IMR-90 (cell line): Measurements from ENCODE around the gene DVL2. TPM values are rescaled to one million over a fixed set of nuclear protein-coding genes. Genes with fewer than 3 reads are reported as not detected.

ENCODE experiments used
- ATAC-seq: fragments of 200-7000 bp; cut with Tn5 transposase; 2 replicates; pipeline ENCODE4 v1.9.1; 2020; ENCODE audit warnings: low read depth, mild to moderate bottlenecking, moderate library complexity
- BruUV-seq: library from RNA; stranded (reverse); fragments of 400-500 nt; replicated peaks from 2 replicates; lab custom pipeline; 2021; lab: Mats Ljungman, UMichigan
- CTCF ChIA-PET: fragments of 300-600 bp; formaldehyde crosslinking; extraction: SDS; loops from one replicate; lab custom pipeline; 2021; ENCODE audit warnings: antibody characterized with exemption; lab: Yijun Ruan, JAX
- POLR2A ChIA-PET: fragments of 300-600 bp; sonication (Branson Sonifier 250); formaldehyde crosslinking; loops from one replicate; lab custom pipeline; 2022; ENCODE audit warnings: antibody characterized with exemption; ENCODE audit not compliant: unreplicated experiment; lab: Charles Lee
- DNase-seq: peaks from one replicate; pipeline ENCODE4 v3.0.0; 2013
- H2AFZ ChIP-seq: replicated peaks from 2 replicates; pipeline ENCODE3; 2013; ENCODE audit warnings: low read length, mild to moderate bottlenecking; ENCODE audit not compliant: poor library complexity
- H2AK5ac ChIP-seq: 2 replicates; pipeline ENCODE4 v1.6.1; 2013; ENCODE audit warnings: low read depth, low read length, inconsistent platforms
- H2AK9ac ChIP-seq: replicated peaks from 2 replicates; pipeline ENCODE3; 2013; ENCODE audit warnings: mild to moderate bottlenecking, low read depth, low read length, moderate library complexity; ENCODE audit not compliant: poor library complexity
- H2BK120ac ChIP-seq: 2 replicates; pipeline ENCODE4 v1.6.1; 2013; ENCODE audit warnings: low read depth, low read length, inconsistent platforms
- H2BK15ac ChIP-seq: 3 replicates; pipeline ENCODE4 v1.6.1; 2013; ENCODE audit warnings: low read depth, low read length, inconsistent platforms
- H2BK20ac ChIP-seq: 2 replicates; pipeline ENCODE4 v1.6.1; 2013; ENCODE audit warnings: low read depth, mild to moderate bottlenecking, inconsistent platforms, low read length, moderate library complexity
- H2BK5ac ChIP-seq: 2 replicates; pipeline ENCODE4 v1.6.1; 2013; ENCODE audit warnings: mild to moderate bottlenecking, low read depth, low read length, inconsistent platforms; ENCODE audit not compliant: poor library complexity, severe bottlenecking
- H3K14ac ChIP-seq: replicated peaks from 2 replicates; pipeline ENCODE4 v1.6.1; 2013; ENCODE audit warnings: low read depth, low read length, inconsistent platforms
- H3K18ac ChIP-seq: 2 replicates; pipeline ENCODE4 v1.6.1; 2013; ENCODE audit warnings: low read depth, low read length, control low read depth
- H3K23ac ChIP-seq: 2 replicates; pipeline ENCODE4 v1.6.1; 2013; ENCODE audit warnings: low read depth, low read length, inconsistent platforms
- H3K27ac ChIP-seq: 2 replicates; pipeline ENCODE4 v1.5.1; 2013; ENCODE audit warnings: mild to moderate bottlenecking, control low read depth, low read length; ENCODE audit not compliant: insufficient read depth
- H3K27me3 ChIP-seq: 2 replicates; pipeline ENCODE4 v1.6.1; 2013; ENCODE audit warnings: low read length; ENCODE audit not compliant: control insufficient read depth, insufficient read depth
- H3K36me3 ChIP-seq: 2 replicates; pipeline ENCODE4 v1.6.1; 2013; ENCODE audit warnings: low read length, mixed read lengths; ENCODE audit not compliant: control insufficient read depth, insufficient read depth
- H3K4ac ChIP-seq: 2 replicates; pipeline ENCODE4 v1.6.1; 2013; ENCODE audit warnings: low read depth, low read length, inconsistent platforms
- H3K4me1 ChIP-seq: 2 replicates; pipeline ENCODE4 v1.6.1; 2013; ENCODE audit warnings: low read length, mixed read lengths; ENCODE audit not compliant: control insufficient read depth, insufficient read depth
- H3K4me2 ChIP-seq: 2 replicates; pipeline ENCODE4 v1.6.1; 2013; ENCODE audit warnings: low read depth, mild to moderate bottlenecking, control low read depth, low read length, moderate library complexity
- H3K4me3 ChIP-seq: 2 replicates; pipeline ENCODE4 v1.5.1; 2013; ENCODE audit warnings: low read depth, mild to moderate bottlenecking, control low read depth, low read length, moderate library complexity; ENCODE audit not compliant: insufficient read depth
- H3K56ac ChIP-seq: 2 replicates; pipeline ENCODE4 v1.6.1; 2013; ENCODE audit warnings: low read length, inconsistent platforms; ENCODE audit not compliant: insufficient read depth; ENCODE audit errors: extremely low read depth
- H3K79me1 ChIP-seq, 2 experiments: 2 replicates each; pipeline ENCODE4 v1.6.1; 2013; ENCODE audit warnings: low read length in 2 of 2, inconsistent platforms in 1 of 2, low read depth in 1 of 2
- H3K9ac ChIP-seq: 2 replicates; pipeline ENCODE4 v1.6.1; 2013; ENCODE audit warnings: low read depth, low read length, control low read depth
- H3K9me1 ChIP-seq: 2 replicates; pipeline ENCODE4 v1.6.1; 2013; ENCODE audit warnings: low read length, inconsistent platforms; ENCODE audit not compliant: insufficient read depth
- H3K9me3 ChIP-seq: 2 replicates; pipeline ENCODE4 v1.6.1; 2013; ENCODE audit warnings: low read length; ENCODE audit not compliant: control insufficient read depth, insufficient read depth
- H4K20me1 ChIP-seq: 2 replicates; pipeline ENCODE4 v1.6.1; 2013; ENCODE audit warnings: low read length, inconsistent platforms; ENCODE audit not compliant: insufficient read depth
- H4K5ac ChIP-seq: 2 replicates; pipeline ENCODE4 v1.6.1; 2013; ENCODE audit warnings: mild to moderate bottlenecking, low read depth, low read length, control low read depth
- H4K8ac ChIP-seq, 2 experiments: 2 replicates each; pipeline ENCODE4 v1.6.1; 2013; ENCODE audit warnings: low read depth in 2 of 2, low read length in 2 of 2, control low read depth in 1 of 2, inconsistent platforms in 1 of 2
- H4K91ac ChIP-seq: 2 replicates; pipeline ENCODE4 v1.6.1; 2013; ENCODE audit warnings: low read depth, low read length, inconsistent platforms; ENCODE audit not compliant: insufficient read depth
- CEBPB ChIP-seq: IDR thresholded peaks from 2 replicates; pipeline ENCODE4 v1.6.1; 2012; ENCODE audit warnings: low read depth, low read length, improper control_type of control experiment
- CHD1 ChIP-seq: IDR thresholded peaks from 2 replicates; pipeline ENCODE4 v1.6.1; 2012; ENCODE audit warnings: low read depth, low read length, improper control_type of control experiment
- CTCF ChIP-seq: conservative IDR thresholded peaks from 2 replicates; pipeline ENCODE4 v1.5.1; 2012; ENCODE audit warnings: mild to moderate bottlenecking, low read depth, low read length, improper control_type of control experiment
- ELK1 ChIP-seq: fragments of 150-350 bp; IDR thresholded peaks from 2 replicates; pipeline ENCODE4 v1.6.1; 2016; ENCODE audit warnings: low read depth, mild to moderate bottlenecking, low read length, moderate library complexity, borderline replicate concordance
- FOS ChIP-seq: fragments of 150-350 bp; IDR thresholded peaks from 2 replicates; pipeline ENCODE4 v1.6.1; 2016; ENCODE audit warnings: low read depth, low read length
- MAFK ChIP-seq: IDR thresholded peaks from 2 replicates; pipeline ENCODE4 v1.6.1; 2012; ENCODE audit warnings: low read depth, low read length, improper control_type of control experiment
- MAZ ChIP-seq: IDR thresholded peaks from 2 replicates; pipeline ENCODE4 v1.6.1; 2012; ENCODE audit warnings: low read depth, mild to moderate bottlenecking, low read length, improper control_type of control experiment, moderate library complexity, borderline replicate concordance
- MXI1 ChIP-seq: IDR thresholded peaks from 2 replicates; pipeline ENCODE4 v1.6.1; 2012; ENCODE audit warnings: low read depth, mild to moderate bottlenecking, low read length, moderate library complexity, borderline replicate concordance
- NFE2L2 ChIP-seq: fragments of 150-350 bp; IDR thresholded peaks from 2 replicates; pipeline ENCODE4 v1.6.1; 2016; ENCODE audit warnings: low read depth, mild to moderate bottlenecking, low read length
- POLR2A ChIP-seq: IDR thresholded peaks from 2 replicates; pipeline ENCODE4 v1.6.1; 2012; ENCODE audit warnings: mild to moderate bottlenecking, low read depth, low read length
- RAD21 ChIP-seq: IDR thresholded peaks from 2 replicates; pipeline ENCODE4 v1.6.1; 2012; ENCODE audit warnings: low read length, improper control_type of control experiment
- RCOR1 ChIP-seq: IDR thresholded peaks from 2 replicates; pipeline ENCODE4 v1.6.1; 2012; ENCODE audit warnings: mild to moderate bottlenecking, low read length, improper control_type of control experiment; ENCODE audit not compliant: insufficient replicate concordance
- RFX5 ChIP-seq: IDR thresholded peaks from 2 replicates; pipeline ENCODE4 v1.8.0; 2012; ENCODE audit warnings: low read depth, mild to moderate bottlenecking, low read length, moderate library complexity
- SMC3 ChIP-seq: fragments of 150-350 bp; IDR thresholded peaks from 2 replicates; pipeline ENCODE4 v1.6.1; 2016; ENCODE audit warnings: low read depth, mild to moderate bottlenecking, antibody characterized with exemption, low read length, moderate library complexity
- USF2 ChIP-seq: fragments of 150-350 bp; IDR thresholded peaks from 2 replicates; pipeline ENCODE4 v1.6.1; 2017; ENCODE audit warnings: mild to moderate bottlenecking, antibody characterized with exemption, low read length, low read depth
- WGBS, 2 experiments: methylation state at CpG; one replicate each; pipeline versions ENCODE4 v1.1.5 to v1.1.7; 2013; ENCODE audit warnings: missing lambda C conversion rate in 2 of 2; ENCODE audit not compliant: insufficient read length in 1 of 2; ENCODE audit errors: extremely low coverage in 2 of 2; 5-methylcytosine and 5-hydroxymethylcytosine counted together
- dilution Hi-C: fragments of 300-500 bp; cut with HindIII; formaldehyde crosslinking; loops from one replicate; pipeline ENCODE4 v1.14.3; 2018; ENCODE audit warnings: low sequenced_read_pairs; ENCODE audit not compliant: unreplicated experiment
- in situ Hi-C: fragments of 300-500 bp; cut with MboI; formaldehyde crosslinking; loops from 3 replicates; pipeline ENCODE4 v1.14.3; 2019; ENCODE audit warnings: low sequenced_read_pairs, inconsistent platforms, mixed read lengths
- intact Hi-C: fragments of 100-400 bp; cut with micrococcal nuclease; formaldehyde crosslinking; loops from 2 replicates; pipeline ENCODE4 v1.10.0; 2022
- polyA plus RNA-seq, 3 experiments: library from polyadenylated mRNA; depleted of rRNA; stranded (reverse); fragments of >200 nt; gene quantifications; 2 replicates each; pipeline ENCODE4 v1.2.3, GENCODE V29; 2012; ENCODE audit warnings: low replicate concordance in 1 of 3
- total RNA-seq: library from RNA; depleted of rRNA; stranded (reverse); fragments of >200 nt; gene quantifications from 2 replicates; pipeline ENCODE4 v1.2.3, GENCODE V29; 2012

The DVL2 gene
- total and polyA plus RNA-seq, 2 of the 4 experiments (the other 2 are of a cell fraction): 11.8 to 21.3 TPM

- H4K91ac ChIP-seq: 0 out of 2 replicates have a peak overlapping the region, but pooled peaks have one; percentile 55
- H3K9ac ChIP-seq: peak overlapping the region; percentile 61
- peak overlapping the region; percentile 95 for H2AFZ ChIP-seq
- dilution Hi-C loops: no loop called here
- peak overlapping the region; percentile 62 to 75 for H4K8ac ChIP-seq
- H3K23ac ChIP-seq: peak overlapping the region; percentile 45; the same call in 1 of the 2 replicates
- peak overlapping the region; percentile 55 for H2BK120ac ChIP-seq
- peaks cover 13 to 68% of the 10 kb centered on the region in 2 experiments for H3K79me1 ChIP-seq
- H3K56ac ChIP-seq: no peak overlapping the region
- ATAC-seq (peak; percentile 95), DNase-seq (peak; percentile 85)
- ChIA-PET POLR2A (no interaction called here), CTCF (no interaction called here)
- peak overlapping the region; percentile 51 for H3K4me3 ChIP-seq
- no peak overlapping the region for H2BK20ac ChIP-seq
- peak overlapping the region; percentile 91 for H3K4ac ChIP-seq
- H3K4me1 ChIP-seq: peaks cover 9% of the 10 kb centered on the region
- H3K27me3 ChIP-seq: no peaks in the 10 kb centered on the region
- H3K9me3 ChIP-seq: no peaks in the 10 kb centered on the region
- peaks cover 21% of the 10 kb centered on the region for H3K36me3 ChIP-seq
- peak overlapping the region; percentile 5 for H3K18ac ChIP-seq
- in situ Hi-C loops: no loop called here
- intact Hi-C loops: no loop called here
- peak overlapping the region; percentile 13; the same call in 1 of the 2 replicates for H4K5ac ChIP-seq
- BruUV-seq: no TSS peak
- 2% methylated on average over 10 of the region's 34 CpGs; no CpG with 5 or more reads in 1 of the 2 experiments for WGBS, 2 experiments
- peaks cover 38% of the 10 kb centered on the region for H4K20me1 ChIP-seq
- H3K4me2 ChIP-seq: peak overlapping the region; percentile 68
- H2BK5ac ChIP-seq: peak overlapping the region; percentile 61
- peak overlapping the region; percentile 88 for H3K14ac ChIP-seq
- H3K27ac ChIP-seq: peak overlapping the region; percentile 45
- H2AK9ac ChIP-seq: peak overlapping the region; percentile 92
- peak overlapping the region; percentile 49; the same call in 1 of the 3 replicates for H2BK15ac ChIP-seq
- peak overlapping the region; percentile 77 for H2AK5ac ChIP-seq
- H3K9me1 ChIP-seq: peaks cover 13% of the 10 kb centered on the region
- TF ChIP-seq FOS (no peak), RAD21 (no peak), RCOR1 (no peak), ELK1 (no peak), CEBPB (no peak), NFE2L2 (no peak), RFX5 (no peak), CTCF (no peak), SMC3 (no peak), POLR2A (no peak), MAZ (peak; percentile 88), MXI1 (no peak), MAFK (no peak), CHD1 (no peak), USF2 (peak; percentile 8; the same call in 1 of the 2 replicates)
These were observed 29.4 kb downstream of the DVL2 start for GRCh38 chr17:7204828-7205461.
